GM19099 (cell line): ENCODE data around the gene ENOX1.

Experiments used
- POLR2A ChIP-seq: IDR thresholded peaks from 3 replicates; pipeline ENCODE4 v1.6.1; 2011; ENCODE audit warnings: low read depth; ENCODE audit not compliant: insufficient read length; ENCODE audit errors: extremely low read depth

ENOX1 gene

DNA sequence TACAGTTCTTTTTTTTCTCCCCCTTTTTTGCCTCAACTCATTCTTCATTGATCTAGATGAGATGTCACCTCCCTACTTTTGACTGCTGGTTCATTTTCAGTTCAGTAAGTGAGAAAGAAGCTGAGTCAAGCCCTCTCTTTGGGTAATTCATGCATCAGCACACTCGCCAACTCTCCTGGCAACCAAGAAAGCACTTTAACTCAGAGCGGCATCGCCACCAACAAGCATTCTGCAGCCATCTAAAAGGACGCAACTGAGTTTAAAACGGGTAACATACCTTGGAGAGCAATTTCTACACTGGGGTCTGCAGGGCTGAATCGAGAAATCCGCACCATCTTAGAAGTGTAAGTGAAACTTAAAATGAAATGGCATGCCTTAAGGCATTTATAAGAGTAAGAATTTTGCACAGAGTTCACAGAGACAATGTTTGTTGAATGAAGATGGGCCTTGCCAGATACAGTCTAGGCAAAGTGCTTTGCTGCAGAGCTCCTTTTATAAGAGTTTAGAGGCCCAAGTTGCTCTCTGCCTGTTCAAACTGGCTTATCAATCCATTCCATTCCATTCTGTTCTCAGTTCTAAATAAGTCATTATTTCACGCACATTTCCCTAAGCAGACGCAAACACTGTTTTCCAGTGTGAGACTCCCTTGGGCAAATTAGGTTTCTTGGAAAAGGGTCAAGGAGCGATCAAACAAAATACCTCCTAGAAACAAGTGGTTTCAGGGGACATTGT is 338.0 kb downstream of the ENOX1 start:
- TF ChIP-seq POLR2A = no peak

DNA sequence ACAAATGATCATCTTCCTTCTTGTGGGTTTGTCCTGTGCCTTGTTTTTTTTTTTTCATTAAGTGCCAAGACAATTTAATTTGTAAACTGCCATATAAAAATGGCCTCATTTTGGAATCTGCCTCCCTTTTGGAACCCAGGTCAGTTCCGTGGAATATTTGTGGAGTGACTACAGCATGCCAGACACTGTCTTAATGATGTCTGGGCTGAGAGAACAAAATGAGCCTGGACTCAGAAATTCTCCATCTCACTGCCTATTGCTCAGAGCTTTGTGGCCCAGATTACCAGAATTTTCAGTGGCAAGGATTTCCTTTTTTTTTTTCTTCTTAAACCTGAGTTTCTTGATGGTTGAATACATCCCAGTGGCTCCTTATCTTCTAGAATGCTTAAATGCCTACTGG is 340.6 kb downstream of the ENOX1 start:
- no peak for TF ChIP-seq POLR2A

DNA sequence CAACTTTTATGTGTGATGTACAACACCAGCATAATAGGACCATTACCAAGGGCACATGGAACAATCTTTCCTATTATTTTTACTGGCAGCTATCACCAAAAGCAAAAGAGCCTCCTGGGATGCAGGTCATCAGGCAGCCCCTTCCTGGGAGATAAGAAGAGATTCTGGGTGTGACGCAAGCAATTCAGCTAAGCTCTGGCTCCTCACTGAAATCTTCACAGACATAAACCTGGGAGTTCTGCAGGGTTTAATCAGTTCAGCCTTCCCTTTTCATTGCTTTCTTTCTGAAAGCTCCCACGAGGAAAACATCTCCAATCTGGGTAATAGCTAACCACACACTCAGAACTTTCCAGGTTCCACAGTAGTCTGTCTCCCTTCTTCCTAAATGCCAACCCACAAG is 341.1 kb downstream of the ENOX1 start:
- TF ChIP-seq POLR2A = no peak

DNA sequence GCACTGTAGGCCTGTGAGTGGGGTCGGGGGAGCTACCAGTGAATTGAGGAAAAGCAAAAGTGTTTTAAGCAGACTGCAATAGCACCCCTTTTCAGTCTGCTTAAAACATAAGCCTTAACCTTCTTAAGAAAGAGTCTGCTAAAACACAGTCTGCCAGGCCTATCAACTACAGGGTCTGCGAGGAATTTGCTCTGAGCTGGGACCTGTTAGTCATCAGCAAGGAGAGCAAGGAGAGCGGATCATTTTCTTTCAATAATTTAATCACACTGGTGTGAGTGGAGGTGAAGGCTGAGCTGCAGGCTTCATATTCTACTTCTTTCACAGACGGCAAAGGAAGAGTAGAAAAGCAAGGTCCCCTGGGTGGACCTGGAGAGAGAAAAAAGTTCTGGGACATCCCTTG is 342.7 kb downstream of the ENOX1 start:
- TF ChIP-seq POLR2A = no peak

DNA sequence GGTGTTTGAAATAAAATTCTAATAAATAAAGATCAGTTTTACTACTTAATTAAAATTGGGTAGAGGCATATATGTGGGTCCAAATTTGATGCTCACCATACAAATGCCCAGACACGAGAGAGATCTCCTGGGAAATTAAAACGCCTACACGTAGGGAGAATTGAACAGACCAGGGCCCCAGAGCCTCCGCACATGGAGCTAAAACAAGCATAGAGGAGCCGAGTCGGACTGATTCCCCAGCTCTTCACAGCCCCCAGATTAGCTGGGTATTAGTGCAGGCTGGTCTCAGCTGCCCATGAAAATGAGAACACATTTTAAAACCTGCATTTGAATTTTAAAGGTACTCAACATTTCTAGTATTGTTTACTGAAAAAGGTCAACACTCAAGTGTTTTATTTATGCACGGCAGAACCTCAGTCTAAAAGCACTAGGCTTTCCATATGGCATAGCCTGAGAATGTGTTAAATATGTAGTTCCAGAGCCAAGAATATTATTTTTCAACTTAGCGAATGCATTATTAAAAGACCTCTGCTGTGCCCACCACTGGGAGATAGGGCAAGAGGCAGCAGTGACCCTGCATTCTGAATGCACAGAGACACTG is 344.8 kb downstream of the ENOX1 start:
- no peak for TF ChIP-seq POLR2A

DNA sequence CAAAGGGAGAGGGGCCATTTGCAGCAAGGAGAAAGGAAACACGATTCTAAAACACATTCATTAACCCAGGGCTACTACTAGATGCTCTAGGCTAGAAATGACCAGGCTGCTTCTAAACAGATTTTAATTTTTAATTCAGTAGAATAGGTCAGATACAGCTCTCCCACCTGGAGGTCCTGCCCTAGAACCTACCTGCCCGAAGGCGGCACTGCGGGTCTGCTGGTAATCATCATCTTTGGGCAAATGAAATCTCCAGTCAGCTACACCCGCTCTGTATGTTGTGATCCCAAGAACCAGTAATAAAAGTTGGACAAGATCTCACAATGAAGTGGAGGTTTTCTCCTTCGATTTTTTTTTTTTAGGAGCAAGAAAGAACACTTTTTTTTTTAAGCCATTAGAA is 345.3 kb downstream of the ENOX1 start:
- no peak for TF ChIP-seq POLR2A

DNA sequence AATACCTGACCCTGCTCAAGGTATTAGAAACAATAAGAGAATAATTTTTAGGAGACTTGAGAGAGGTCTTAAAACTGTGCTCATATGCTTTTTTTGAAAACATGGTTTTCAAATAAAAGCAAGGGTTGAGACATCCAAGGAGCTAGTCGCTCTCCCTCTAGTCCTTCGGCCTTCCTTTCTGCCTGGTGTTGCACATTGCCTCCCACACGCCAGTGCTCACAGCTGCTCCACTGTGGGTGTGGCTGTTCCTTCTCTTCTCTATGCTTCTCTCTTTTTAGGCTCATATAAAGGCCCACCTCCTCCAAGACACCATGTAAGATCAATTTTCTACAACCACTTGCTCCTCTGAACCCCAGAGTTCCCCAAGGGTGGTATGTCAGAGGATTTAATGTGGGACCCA is 352.6 kb downstream of the ENOX1 start:
- TF ChIP-seq POLR2A = no peak

DNA sequence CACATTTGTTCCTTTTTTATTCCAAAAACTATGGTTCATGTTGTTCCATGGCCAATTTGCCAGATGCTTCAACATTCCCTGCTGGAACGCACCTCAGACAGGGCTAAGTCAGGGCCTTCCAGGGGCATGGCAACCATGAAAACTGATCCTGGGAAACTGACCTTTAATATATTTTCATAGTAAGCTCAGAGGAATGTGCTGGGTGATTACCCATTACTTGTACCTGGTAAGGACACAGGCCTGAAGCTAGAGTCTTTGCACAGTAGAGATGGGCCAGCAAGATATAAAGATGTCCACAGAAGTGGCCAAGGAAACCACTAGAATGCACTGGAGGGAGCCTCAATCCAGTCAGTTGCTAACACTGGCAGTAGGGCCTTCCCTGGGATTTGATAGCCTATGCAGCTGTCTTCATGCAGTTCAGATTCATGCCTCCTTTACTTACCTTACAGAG is 353.1 kb downstream of the ENOX1 start:
- TF ChIP-seq POLR2A = no peak

DNA sequence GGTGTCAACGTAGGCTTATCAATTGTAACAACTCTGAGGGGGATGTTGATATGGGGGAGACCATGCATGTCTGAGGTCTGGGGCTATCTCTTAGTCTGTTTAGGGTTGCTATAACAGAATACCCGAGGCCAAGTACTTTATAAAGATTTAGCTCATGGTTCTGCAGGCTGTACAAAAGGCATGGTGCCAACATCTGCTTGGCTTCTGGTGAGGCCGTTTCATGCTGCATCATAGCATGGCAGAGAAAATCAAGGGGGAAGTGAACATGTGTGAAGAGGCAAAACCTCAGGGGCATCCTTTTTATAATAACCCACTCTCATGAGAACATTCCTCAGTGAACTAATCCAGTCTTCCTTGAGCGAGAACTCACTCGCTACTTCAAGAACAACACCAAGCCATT is 353.8 kb downstream of the ENOX1 start:
- TF ChIP-seq POLR2A = no peak

DNA sequence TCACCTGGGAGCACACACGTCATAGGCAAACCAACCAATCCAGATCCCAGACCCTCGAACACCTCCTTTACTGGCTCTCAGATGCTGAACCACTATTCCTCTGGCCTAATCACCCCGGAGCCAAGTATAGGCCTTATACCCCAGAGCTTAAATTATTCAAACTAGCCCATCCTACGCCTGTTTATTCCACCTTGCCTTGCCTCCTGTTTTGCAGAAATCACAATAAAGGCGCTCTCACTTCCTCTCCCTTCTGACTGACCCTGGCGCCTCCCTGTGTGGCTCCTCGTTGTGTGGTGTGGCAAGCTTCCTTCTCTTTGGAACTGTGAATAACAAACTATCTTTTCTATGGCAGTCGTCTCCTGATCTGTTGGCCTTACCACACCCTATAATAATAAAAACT is 354.9 kb downstream of the ENOX1 start:
- TF ChIP-seq POLR2A = no peak

DNA sequence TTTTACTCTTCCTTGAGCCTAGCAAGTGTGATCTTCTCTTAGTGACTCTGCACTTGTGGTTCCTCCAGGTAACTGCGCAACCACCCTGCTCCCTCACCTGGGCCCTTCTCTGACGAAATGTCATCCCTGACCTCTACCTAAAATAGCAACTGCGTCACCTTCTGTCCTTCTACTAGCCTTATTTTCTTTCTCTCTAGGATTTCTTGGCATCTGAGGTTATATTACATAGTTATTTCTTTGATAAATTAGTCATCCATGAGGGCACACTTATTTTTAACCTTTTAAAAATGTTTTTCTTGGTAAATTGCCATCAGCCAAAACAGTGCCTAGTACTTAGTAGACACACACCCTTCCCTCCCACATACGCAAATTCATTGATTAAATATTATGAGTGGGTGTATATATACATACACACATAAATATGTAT is 355.5 kb downstream of the ENOX1 start:
- TF ChIP-seq POLR2A = no peak

DNA sequence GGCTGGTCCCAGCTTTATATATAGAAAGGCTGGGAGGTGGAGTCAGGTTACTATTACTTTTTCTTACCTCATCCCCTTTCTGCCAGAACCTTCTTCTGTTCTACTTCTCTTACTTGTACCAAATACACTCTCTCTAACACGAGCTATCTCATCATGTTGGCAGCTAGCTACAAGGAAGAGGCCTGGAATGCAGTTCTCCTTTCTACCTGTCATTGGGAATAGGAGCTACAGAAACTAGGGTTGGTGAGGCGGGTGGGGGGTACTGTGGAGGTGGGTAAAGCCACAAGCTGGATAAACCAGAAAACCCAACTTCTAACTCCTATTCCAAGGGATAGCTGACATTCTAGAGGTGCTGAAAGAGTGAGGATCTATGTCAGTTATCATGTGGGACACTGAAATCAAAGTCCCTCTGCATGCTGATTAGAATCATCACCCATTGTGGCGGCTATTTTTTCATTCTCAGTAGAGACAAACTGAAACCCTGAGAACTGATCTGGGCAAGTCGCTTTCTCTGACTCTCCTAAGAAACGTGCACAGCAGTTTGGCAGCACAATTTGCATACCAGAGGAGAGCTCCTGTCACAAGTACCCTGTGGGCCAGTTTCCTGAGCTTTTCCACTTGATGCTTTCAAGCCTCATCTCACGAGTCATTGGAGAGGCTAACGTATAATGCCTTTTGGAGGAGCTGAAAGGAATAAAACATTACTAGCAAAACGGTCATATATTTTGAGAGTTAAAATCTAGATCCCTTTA is 358.1 kb downstream of the ENOX1 start:
- TF ChIP-seq POLR2A = no peak

DNA sequence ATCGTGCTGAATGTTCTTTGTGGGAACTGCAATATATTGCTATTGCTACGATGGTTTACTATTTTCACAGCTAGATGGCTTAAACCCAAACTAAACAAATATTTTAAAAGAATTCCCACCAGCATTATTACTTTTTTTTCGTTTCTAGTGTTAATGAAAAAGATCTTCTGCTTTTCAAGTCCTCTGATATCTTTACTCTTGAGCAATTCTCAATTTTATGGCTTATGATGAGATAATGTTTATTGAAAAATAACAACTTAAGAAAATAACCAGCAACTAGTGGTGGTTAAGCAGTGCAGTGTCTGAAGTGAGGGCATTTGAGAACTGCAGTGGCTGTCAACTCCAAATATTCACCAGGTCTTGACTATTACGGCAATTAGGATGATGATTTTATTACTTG is 360.4 kb downstream of the ENOX1 start:
- TF ChIP-seq POLR2A = no peak

DNA sequence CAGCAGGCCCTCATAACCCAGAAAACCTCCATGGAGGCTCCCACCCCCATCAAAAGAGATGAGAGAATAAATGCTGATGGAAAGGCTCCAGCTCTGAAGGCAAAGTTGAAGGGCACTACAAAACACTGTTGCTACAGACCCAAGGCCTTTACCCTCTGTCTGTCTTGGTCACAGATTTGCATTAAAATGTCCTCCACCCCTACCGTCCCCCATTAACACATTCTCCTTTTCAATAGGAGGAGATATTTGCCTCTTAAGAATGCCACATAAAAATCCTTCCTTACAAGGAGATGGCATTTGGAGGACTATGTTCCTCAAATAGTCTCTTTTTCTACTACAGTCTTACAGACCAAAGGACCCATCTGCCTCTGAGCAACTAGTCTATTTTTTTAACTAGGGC is 361.5 kb downstream of the ENOX1 start:
- TF ChIP-seq POLR2A = no peak

DNA sequence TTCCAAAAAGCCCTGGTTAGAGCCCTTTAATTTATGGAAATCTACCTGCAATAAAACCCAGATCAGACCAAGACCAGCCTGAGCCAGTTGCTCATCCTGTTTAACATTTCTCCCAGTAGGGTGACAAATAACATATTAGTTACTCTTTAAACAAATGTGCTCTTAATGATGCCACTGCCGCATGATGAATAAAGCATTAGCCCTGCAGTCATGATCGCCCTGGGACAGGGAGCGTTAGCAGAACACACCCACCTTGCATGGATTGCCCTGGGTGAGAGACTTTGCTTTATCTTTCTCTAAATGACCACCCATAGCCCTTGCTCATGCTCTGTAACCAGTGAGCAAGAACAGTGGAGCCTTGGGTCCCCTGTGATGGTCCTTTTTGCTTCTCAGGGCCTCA is 362.4 kb downstream of the ENOX1 start:
- TF ChIP-seq POLR2A = no peak

DNA sequence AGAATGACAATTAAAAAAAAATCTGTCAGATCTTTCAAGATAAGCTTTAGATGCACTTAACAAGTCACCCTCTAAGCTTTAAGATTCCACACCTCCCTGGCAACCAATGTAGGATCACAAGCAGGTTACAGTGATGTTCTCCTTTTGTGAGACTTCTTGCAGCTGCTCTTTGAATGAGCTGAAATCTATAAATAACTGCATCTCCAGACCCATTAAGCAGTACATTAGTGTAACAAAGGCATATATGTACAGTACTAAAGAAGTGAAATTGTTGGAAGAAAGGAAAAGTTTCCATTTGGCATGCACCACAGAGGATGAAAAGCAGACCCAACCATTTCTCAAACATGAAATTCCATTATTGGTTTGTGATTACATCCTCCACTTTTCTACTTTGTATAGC is 364.7 kb downstream of the ENOX1 start:
- no peak for TF ChIP-seq POLR2A
